Dermis blood vessel endothelial cell (primary cell): ENCODE data around the gene PRSS27. TPM values are rescaled to one million over a fixed set of nuclear protein-coding genes. Genes with fewer than 3 reads are reported as not detected.
"Not testable (repeated sequence)": the region's sequence is repeated elsewhere in the genome, so short reads cannot be mapped to it uniquely, and the experiment has no call there.

Experiments
- DNase-seq: peaks from one replicate; pipeline ENCODE4 v3.0.0; 2010
- total RNA-seq: library from RNA; depleted of rRNA; stranded (reverse); fragments of >200 nt; gene quantifications from 2 replicates; pipeline ENCODE4 v1.2.3, GENCODE V29; 2014

Gene PRSS27
- total RNA-seq, 1 donor from 2014 or later = 0.51 TPM

DNA sequence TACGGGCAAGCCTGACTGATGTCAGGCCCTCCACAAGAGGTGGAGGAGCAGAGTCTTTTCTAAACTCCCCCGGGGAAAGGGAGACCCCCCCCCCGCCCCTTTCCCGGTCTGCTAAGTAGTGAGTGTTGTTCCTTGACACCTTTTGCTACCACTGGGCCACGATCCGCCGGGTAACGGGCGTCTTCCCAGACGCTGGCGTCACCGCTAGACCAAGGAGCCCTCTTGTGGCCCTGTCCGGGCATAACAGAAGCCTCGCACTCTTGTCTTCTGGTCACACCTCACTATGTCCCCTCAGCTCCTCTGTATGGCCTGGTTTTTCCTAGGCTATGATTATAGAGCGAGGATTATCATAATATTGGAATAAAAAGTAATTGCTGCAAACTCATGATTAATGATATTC lies 50.0 kb downstream of the PRSS27 start:
- peak; percentile 66 for DNase-seq

GRCh38 chr16:2669587-2669986 lies 50.4 kb downstream of the PRSS27 start:
- DNase-seq = not testable (repeated sequence)

DNA sequence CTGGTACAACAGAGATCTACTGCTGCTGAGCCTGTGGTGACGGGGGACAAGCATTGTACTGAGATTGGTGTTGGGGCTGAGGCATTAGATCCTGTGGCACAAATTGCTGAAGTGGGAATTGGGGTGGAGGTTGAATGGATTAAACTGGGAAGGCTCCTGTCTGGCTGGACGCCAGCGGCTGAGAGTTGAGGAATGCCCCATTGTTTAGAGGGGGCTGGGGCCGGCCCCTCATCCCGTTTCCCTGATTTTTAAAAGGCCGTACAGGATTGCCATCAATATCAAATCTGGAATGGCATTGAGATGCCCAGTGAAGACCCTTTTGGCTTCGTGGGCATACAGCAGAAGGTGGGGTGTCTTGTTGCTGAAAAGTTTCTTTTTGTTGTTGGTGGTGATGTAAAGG lies 53.4 kb downstream of the PRSS27 start:
- not testable (repeated sequence) for DNase-seq

- no peak for DNase-seq
Measured at GRCh38 chr16:2664574-2664982, 55.4 kb downstream of the PRSS27 start.

- DNase-seq = peak; percentile 49
Measured at GRCh38 chr16:2663553-2664546, 56.2 kb downstream of the PRSS27 start.

Other genes starting within 250 kb of the PRSS27 start
- gene NTN3, start 248.9 kb downstream of the PRSS27 start, total RNA-seq = not detected in 2 replicates
- 15.3 and 18.1 TPM in 2 replicates for gene TBC1D24, start 245.1 kb downstream of the PRSS27 start, total RNA-seq
- gene ATP6V0C, start 206.3 kb downstream of the PRSS27 start, total RNA-seq = 8.2 and 14.9 TPM in 2 replicates
- gene AMDHD2, start 199.9 kb downstream of the PRSS27 start, total RNA-seq = 37.6 and 59.2 TPM in 2 replicates
- not detected in 2 replicates for gene CEMP1, start 188.8 kb downstream of the PRSS27 start, total RNA-seq
- 17.9 and 25.9 TPM in 2 replicates for gene PDPK1, start 182.2 kb downstream of the PRSS27 start, total RNA-seq
- 25.2 and 27.6 TPM in 2 replicates for gene KCTD5, start 37.7 kb downstream of the PRSS27 start, total RNA-seq
- 59.5 and 66.2 TPM in 2 replicates for gene SRRM2, start 32.4 kb upstream of the PRSS27 start, total RNA-seq
- 132 and 314 TPM in 2 replicates for gene ELOB, start 57.1 kb upstream of the PRSS27 start, total RNA-seq
- gene PRSS33, start 67.3 kb upstream of the PRSS27 start, total RNA-seq = not detected in 2 replicates
- not detected in 2 replicates for gene PRSS41, start 78.2 kb upstream of the PRSS27 start, total RNA-seq
- gene PRSS21, start 97.0 kb upstream of the PRSS27 start, total RNA-seq = 1.0 and 2.1 TPM in 2 replicates
- gene ZG16B, start 110.1 kb upstream of the PRSS27 start, total RNA-seq = 0.19 and 0.68 TPM in 2 replicates
- gene PRSS22, start 137.9 kb upstream of the PRSS27 start, total RNA-seq = not detected in 2 replicates
- gene FLYWCH2, start 163.0 kb upstream of the PRSS27 start, total RNA-seq = 36.0 and 72.2 TPM in 2 replicates
- gene FLYWCH1, start 191.7 kb upstream of the PRSS27 start, total RNA-seq = 39.5 and 41.0 TPM in 2 replicates
- gene KREMEN2, start 244.1 kb upstream of the PRSS27 start, total RNA-seq = not detected in 2 replicates
- 9.4 and 12.8 TPM in 2 replicates for gene PAQR4, start 249.1 kb upstream of the PRSS27 start, total RNA-seq